GM23338 (cell line): ENCODE data around the gene SLC51B. TPM values are rescaled to one million over a fixed set of nuclear protein-coding genes. Genes with fewer than 3 reads are reported as not detected.

ENCODE experiments used
- ATAC-seq: fragments of 200-7000 bp; cut with Tn5 transposase; 3 replicates; pipeline ENCODE4 v1.9.1; 2020
- DNase-seq: peaks from one replicate; pipeline ENCODE4 v3.0.0-alpha.2; 2015; ENCODE audit warnings: low spot score
- H2AFZ ChIP-seq: fragments of 200-600 bp; sonication (generic); 2 replicates; pipeline ENCODE4 v1.8.0; 2016; ENCODE audit warnings: antibody characterized with exemption, mild to moderate bottlenecking, moderate library complexity
- H3F3A ChIP-seq: fragments of 200-600 bp; sonication (generic); replicated peaks from 2 replicates; pipeline ENCODE4 v1.8.0; 2017; ENCODE audit warnings: antibody characterized with exemption, mixed run types, low read depth
- H3K27ac ChIP-seq: fragments of 200-600 bp; sonication (generic); 2 replicates; pipeline ENCODE4 v1.6.1; 2016; ENCODE audit warnings: low read depth
- H3K27me3 ChIP-seq: fragments of 200-600 bp; sonication (generic); 2 replicates; pipeline ENCODE4 v1.8.0; 2016; ENCODE audit warnings: mild to moderate bottlenecking, mixed run types, moderate library complexity; ENCODE audit not compliant: insufficient read depth
- H3K36me3 ChIP-seq: fragments of 200-600 bp; sonication (generic); 2 replicates; pipeline ENCODE4 v1.8.0; 2016; ENCODE audit warnings: mild to moderate bottlenecking; ENCODE audit not compliant: insufficient read depth
- H3K4me1 ChIP-seq: fragments of 200-600 bp; sonication (generic); 2 replicates; pipeline ENCODE4 v1.8.0; 2016; ENCODE audit warnings: mild to moderate bottlenecking, moderate library complexity; ENCODE audit not compliant: insufficient read depth
- H3K4me2 ChIP-seq: fragments of 200-600 bp; sonication (generic); 2 replicates; pipeline ENCODE4 v1.7.1; 2017; ENCODE audit warnings: mixed run types
- H3K4me3 ChIP-seq: fragments of 200-600 bp; sonication (generic); 2 replicates; pipeline ENCODE4 v1.6.1; 2016; ENCODE audit warnings: mixed run types
- H3K79me2 ChIP-seq: fragments of 200-600 bp; sonication (generic); replicated peaks from 2 replicates; pipeline ENCODE4 v1.8.0; 2017; ENCODE audit warnings: mild to moderate bottlenecking; ENCODE audit not compliant: insufficient read depth
- H3K9me2 ChIP-seq: fragments of 200-600 bp; sonication (generic); 2 replicates; pipeline ENCODE4 v1.8.0; 2017; ENCODE audit not compliant: insufficient read depth
- H4K20me1 ChIP-seq: fragments of 200-600 bp; sonication (generic); replicated peaks from 2 replicates; pipeline ENCODE4 v1.8.0; 2017; ENCODE audit warnings: mild to moderate bottlenecking; ENCODE audit not compliant: insufficient read depth
- H3K27ac Mint-ChIP-seq: 2 replicates; pipeline ENCODE4 v1.8.0; 2020; ENCODE audit warnings: inconsistent platforms, mild to moderate bottlenecking, moderate library complexity, mixed read lengths
- H3K27me3 Mint-ChIP-seq: 3 replicates; pipeline ENCODE4 v1.8.0; 2022; ENCODE audit warnings: low read depth, mild to moderate bottlenecking, moderate library complexity, mixed read lengths, inconsistent platforms; ENCODE audit not compliant: insufficient read depth, poor library complexity
- H3K36me3 Mint-ChIP-seq: 3 replicates; pipeline ENCODE4 v1.8.0; 2021; ENCODE audit warnings: low read depth, mild to moderate bottlenecking, inconsistent platforms, moderate library complexity, mixed read lengths
- H3K4me1 Mint-ChIP-seq: 3 replicates; pipeline ENCODE4 v1.8.0; 2020; ENCODE audit warnings: mild to moderate bottlenecking, inconsistent platforms, mixed read lengths
- H3K4me3 Mint-ChIP-seq: 3 replicates; pipeline ENCODE4 v1.8.0; 2021; ENCODE audit warnings: moderate library complexity, mild to moderate bottlenecking, inconsistent platforms, mixed read lengths
- H3K9me3 Mint-ChIP-seq: 3 replicates; pipeline ENCODE4 v1.8.0; 2020; ENCODE audit warnings: moderate library complexity, mild to moderate bottlenecking, inconsistent platforms, mixed read lengths
- JUNB ChIP-seq: IDR thresholded peaks from one replicate; pipeline ENCODE4 v1.6.1; 2016; ENCODE audit warnings: antibody characterized with exemption; ENCODE audit not compliant: unreplicated experiment
- POLR2AphosphoS5 ChIP-seq: IDR thresholded peaks from 2 replicates; pipeline ENCODE4 v1.6.1; 2016; ENCODE audit warnings: antibody characterized with exemption, low read depth
- STAT1 ChIP-seq: IDR thresholded peaks from one replicate; pipeline ENCODE4 v1.6.1; 2016; ENCODE audit warnings: antibody characterized with exemption; ENCODE audit not compliant: unreplicated experiment
- ZNF114 ChIP-seq: fragments of 250-450 bp; sonication (Bioruptor Pico); IDR thresholded peaks from 2 replicates; pipeline ENCODE4 v1.5.0; 2020; ENCODE audit warnings: mild to moderate bottlenecking, moderate library complexity
- polyA plus RNA-seq: library from polyadenylated mRNA; unstranded; fragments of >200 nt; fragmentation: Nextera tagmentation; extraction: Ambion mirVana; gene quantifications from 2 replicates; pipeline ENCODE4 v1.2.1, GENCODE V29; 2016
- total RNA-seq: library from RNA; depleted of rRNA; stranded (reverse); fragments of >200 nt; shearing (Covaris generic); gene quantifications from 2 replicates; pipeline ENCODE4 v1.2.3, GENCODE V29; 2014
- TF ChIP-seq, protein P1 (sequence below): IDR thresholded peaks from one replicate; pipeline ENCODE4 v1.6.1; 2018; ENCODE audit warnings: antibody characterized with exemption; ENCODE audit not compliant: unreplicated experiment
- TF ChIP-seq, protein P2 (sequence below), 2 experiments: fragments of 200-600 bp in 1 of 2; sonication (generic) in 1 of 2; conservative IDR thresholded peaks; 2 replicates each; pipeline versions ENCODE4 v1.5.1 to v1.6.1; 2016 to 2017; ENCODE audit warnings: antibody characterized with exemption in 2 of 2, low read depth in 2 of 2, mild to moderate bottlenecking in 2 of 2, moderate library complexity in 1 of 2
- TF ChIP-seq, protein P3 (sequence below): IDR thresholded peaks from 2 replicates; pipeline ENCODE4 v1.6.1; 2016; ENCODE audit warnings: antibody characterized with exemption

SLC51B gene
- total and polyA plus RNA-seq, 2 experiments from 2014 or later = not detected

DNA sequence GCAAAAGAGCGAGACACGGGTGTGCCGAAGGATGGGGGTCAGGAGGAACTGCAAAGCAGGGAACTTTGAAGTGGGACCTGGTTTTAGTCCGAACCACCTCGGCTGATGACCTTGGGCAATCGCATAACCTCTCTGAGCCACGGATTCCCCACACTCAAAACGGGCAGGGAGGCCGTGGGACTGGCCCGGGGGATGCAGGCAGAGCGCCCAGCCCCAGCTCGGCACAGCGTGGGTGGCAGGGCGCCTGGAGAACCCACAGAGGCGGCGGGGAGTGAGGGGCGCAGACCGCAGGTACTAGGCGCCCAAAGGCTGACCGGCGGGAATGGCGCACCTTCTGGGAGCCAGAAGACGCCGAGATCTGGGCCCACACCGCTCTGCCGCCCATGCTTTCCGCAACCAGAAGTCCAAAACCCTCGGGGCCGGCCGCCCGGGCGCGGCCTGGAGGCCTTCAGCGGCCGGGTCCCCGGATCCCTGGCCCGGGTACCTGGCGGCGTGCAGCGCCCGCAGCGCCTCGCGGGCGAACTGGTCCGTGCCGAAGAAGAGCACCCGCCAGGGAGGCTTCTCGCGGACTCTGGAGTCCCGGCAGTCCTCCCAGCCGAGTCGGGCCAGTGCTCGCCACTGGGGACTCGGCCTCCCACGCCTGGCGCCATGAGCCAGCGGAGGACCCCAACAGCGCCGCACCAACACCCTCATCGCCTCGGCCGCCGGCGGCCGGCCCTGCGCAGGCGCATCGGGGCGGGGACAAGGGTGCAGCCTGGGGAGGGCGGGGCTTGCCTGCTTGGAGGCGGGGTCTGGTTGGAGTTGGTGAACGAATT, 16.1 kb upstream of the SLC51B start, which contains the start of gene MTFMT:
Gene MTFMT (minus strand): TSS at position 719 of the 815 bp plus-strand sequence. CDS start 26 bp downstream, at position 693.
- TF ChIP-seq POLR2AphosphoS5 (peak; percentile 98), ZNF114 (no peak), JUNB (no peak), STAT1 (no peak)
- TF ChIP-seq, protein P1, sequence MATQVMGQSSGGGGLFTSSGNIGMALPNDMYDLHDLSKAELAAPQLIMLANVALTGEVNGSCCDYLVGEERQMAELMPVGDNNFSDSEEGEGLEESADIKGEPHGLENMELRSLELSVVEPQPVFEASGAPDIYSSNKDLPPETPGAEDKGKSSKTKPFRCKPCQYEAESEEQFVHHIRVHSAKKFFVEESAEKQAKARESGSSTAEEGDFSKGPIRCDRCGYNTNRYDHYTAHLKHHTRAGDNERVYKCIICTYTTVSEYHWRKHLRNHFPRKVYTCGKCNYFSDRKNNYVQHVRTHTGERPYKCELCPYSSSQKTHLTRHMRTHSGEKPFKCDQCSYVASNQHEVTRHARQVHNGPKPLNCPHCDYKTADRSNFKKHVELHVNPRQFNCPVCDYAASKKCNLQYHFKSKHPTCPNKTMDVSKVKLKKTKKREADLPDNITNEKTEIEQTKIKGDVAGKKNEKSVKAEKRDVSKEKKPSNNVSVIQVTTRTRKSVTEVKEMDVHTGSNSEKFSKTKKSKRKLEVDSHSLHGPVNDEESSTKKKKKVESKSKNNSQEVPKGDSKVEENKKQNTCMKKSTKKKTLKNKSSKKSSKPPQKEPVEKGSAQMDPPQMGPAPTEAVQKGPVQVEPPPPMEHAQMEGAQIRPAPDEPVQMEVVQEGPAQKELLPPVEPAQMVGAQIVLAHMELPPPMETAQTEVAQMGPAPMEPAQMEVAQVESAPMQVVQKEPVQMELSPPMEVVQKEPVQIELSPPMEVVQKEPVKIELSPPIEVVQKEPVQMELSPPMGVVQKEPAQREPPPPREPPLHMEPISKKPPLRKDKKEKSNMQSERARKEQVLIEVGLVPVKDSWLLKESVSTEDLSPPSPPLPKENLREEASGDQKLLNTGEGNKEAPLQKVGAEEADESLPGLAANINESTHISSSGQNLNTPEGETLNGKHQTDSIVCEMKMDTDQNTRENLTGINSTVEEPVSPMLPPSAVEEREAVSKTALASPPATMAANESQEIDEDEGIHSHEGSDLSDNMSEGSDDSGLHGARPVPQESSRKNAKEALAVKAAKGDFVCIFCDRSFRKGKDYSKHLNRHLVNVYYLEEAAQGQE = no peak
- TF ChIP-seq, protein P2, sequence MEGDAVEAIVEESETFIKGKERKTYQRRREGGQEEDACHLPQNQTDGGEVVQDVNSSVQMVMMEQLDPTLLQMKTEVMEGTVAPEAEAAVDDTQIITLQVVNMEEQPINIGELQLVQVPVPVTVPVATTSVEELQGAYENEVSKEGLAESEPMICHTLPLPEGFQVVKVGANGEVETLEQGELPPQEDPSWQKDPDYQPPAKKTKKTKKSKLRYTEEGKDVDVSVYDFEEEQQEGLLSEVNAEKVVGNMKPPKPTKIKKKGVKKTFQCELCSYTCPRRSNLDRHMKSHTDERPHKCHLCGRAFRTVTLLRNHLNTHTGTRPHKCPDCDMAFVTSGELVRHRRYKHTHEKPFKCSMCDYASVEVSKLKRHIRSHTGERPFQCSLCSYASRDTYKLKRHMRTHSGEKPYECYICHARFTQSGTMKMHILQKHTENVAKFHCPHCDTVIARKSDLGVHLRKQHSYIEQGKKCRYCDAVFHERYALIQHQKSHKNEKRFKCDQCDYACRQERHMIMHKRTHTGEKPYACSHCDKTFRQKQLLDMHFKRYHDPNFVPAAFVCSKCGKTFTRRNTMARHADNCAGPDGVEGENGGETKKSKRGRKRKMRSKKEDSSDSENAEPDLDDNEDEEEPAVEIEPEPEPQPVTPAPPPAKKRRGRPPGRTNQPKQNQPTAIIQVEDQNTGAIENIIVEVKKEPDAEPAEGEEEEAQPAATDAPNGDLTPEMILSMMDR (conservative IDR thresholded peaks at IDR 0.05; ENCODE audit: low read depth in 2 of 2) = no peak; a peak in 1 of 4 replicates
- Histone ChIP-seq H3K36me3 (no peaks in the 10 kb centered on the region), H3K9me2 (no peaks in the 10 kb centered on the region)

DNA sequence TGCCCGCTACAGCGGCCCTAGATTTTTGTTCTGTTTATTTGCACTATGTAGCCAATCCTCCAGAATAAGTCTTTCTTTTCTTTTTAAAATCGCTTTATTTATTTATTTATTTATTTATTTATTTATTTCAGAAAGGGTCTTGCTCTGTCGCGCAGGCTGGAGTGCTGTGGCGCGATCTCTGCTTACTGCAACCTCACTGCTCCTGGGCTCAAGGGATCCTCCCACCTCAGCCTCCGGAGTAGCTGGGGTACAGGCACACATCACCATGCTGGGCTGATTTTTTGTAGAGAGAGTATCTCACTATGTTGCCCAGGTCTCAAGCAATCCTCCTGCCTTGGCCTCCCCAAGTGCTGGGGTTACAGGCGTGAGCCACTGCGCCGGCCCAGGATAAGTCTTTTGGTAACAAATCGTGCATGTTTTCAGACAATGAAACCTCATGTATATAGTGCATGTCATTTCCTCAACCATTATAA, 15.4 kb upstream of the SLC51B start:
- no peak overlapping the region for H3K27ac ChIP-seq
- H3F3A ChIP-seq = 0 out of 2 replicates have a peak, but pooled peaks cover 6% of the 10 kb centered on the region
- H3K9me3 Mint-ChIP-seq = no peaks in the 10 kb centered on the region
- H3K4me3 ChIP-seq = peak overlapping the region; percentile 98
- ATAC-seq (no peak), DNase-seq (no peak)
- H3K4me3 Mint-ChIP-seq = peak overlapping the region; percentile 42
- no peaks in the 10 kb centered on the region for H3K36me3 ChIP-seq
- H3K79me2 ChIP-seq = peaks cover 15% of the 10 kb centered on the region
- no peak overlapping the region for H3K27ac Mint-ChIP-seq
- H4K20me1 ChIP-seq = peaks cover 15% of the 10 kb centered on the region
- peaks cover 13% of the 10 kb centered on the region for H3K4me1 Mint-ChIP-seq
- no peaks in the 10 kb centered on the region for H3K9me2 ChIP-seq
- H3K36me3 Mint-ChIP-seq = peaks cover 9% of the 10 kb centered on the region
- H2AFZ ChIP-seq = no peak overlapping the region; the same call in 1 of the 2 replicates
- TF ChIP-seq, protein P3, sequence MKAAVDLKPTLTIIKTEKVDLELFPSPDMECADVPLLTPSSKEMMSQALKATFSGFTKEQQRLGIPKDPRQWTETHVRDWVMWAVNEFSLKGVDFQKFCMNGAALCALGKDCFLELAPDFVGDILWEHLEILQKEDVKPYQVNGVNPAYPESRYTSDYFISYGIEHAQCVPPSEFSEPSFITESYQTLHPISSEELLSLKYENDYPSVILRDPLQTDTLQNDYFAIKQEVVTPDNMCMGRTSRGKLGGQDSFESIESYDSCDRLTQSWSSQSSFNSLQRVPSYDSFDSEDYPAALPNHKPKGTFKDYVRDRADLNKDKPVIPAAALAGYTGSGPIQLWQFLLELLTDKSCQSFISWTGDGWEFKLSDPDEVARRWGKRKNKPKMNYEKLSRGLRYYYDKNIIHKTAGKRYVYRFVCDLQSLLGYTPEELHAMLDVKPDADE = no peak
- no peak for TF ChIP-seq POLR2AphosphoS5
- TF ChIP-seq, protein P2 (conservative IDR thresholded peaks at IDR 0.05; ENCODE audit: low read depth in 2 of 2) = no peak
- H3K27me3 Mint-ChIP-seq = peaks cover 11% of the 10 kb centered on the region
- H3K27me3 ChIP-seq = no peaks in the 10 kb centered on the region
- no peak overlapping the region for H3K4me2 ChIP-seq
- H3K4me1 ChIP-seq = peaks cover 10% of the 10 kb centered on the region

More for the DNA sequence above, 16.1 kb upstream of the SLC51B start, which contains the start of gene MTFMT:
- Histone ChIP-seq H2AFZ (peak within 1 kb of the TSS; percentile 80; the same call in 1 of the 2 replicates), H3K27ac (no peak within 1 kb of the TSS), H3K4me1 (peaks cover 10% of the 10 kb centered on the region), H3K4me2 (peak within 1 kb of the TSS; percentile 97), H3K4me3 (peak within 1 kb of the TSS; percentile 98), H3F3A (0 out of 2 replicates have a peak, but pooled peaks cover 6% of the 10 kb centered on the region), H3K27me3 (no peaks in the 10 kb centered on the region), H4K20me1 (peaks cover 15% of the 10 kb centered on the region), H3K79me2 (peaks cover 15% of the 10 kb centered on the region)
- peak within 1 kb of the TSS; percentile 80 for H3K4me3 Mint-ChIP-seq
- peaks cover 11% of the 10 kb centered on the region for H3K27me3 Mint-ChIP-seq
- no peaks in the 10 kb centered on the region for H3K9me3 Mint-ChIP-seq
- peaks cover 13% of the 10 kb centered on the region for H3K36me3 Mint-ChIP-seq
- no peak within 1 kb of the TSS for H3K27ac Mint-ChIP-seq
- DNase-seq = peak; percentile 92
- H3K4me1 Mint-ChIP-seq = peaks cover 13% of the 10 kb centered on the region
- peak; percentile 79 for ATAC-seq
